Stimulated activated CD8-positive, alpha-beta memory T cell treated with anti-CD3 and anti-CD28 coated beads, Interleukin-15, amount 100 ng/mL, for 24 hours (primary cell): ENCODE results near the gene DMAC2.
"Not testable (repeated sequence)": the region's sequence is repeated elsewhere in the genome, so short reads cannot be mapped to it uniquely, and the experiment has no call there.

Experiments used
- DNase-seq: peaks from one replicate; pipeline ENCODE4 v3.0.0-alpha.2; 2020; ENCODE audit warnings: low read depth

DMAC2 gene

DNA sequence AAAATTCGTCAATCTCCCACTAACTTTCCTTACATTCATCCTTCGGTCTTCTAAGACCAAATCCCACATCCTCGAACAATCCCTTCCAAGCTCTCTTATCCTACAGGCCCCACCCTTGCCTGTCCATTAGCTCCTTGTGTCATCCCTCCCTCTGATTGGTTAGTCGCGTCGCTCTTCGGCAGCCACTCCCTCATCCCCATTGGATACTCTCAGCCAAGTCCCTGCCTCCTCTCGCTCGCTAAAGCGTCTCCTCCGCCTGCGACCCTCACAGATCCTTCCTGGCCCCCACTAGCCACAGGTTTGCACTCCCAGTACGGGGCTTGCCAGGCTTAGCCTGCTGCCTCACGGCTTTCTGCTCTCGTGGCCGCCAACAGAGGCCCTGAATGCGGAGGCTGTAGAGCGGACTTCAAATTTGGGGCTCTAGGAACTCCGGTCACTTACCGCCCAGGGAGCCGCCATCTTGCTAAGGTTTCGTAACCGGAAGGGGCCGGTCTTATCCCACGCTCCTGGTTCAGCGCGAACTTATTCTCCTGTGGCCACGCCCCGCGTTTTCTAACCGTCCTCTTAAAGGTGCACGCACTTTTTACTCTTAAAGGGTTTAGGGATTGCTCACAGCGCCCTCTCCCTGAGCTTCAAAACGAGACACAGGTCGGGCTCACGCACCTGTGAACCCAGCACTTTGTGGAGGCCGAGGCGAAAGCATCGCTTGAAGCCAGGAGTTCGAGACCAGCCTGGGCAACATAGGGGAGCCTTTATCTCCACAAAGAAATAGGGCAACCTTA lies at the start of gene DMAC2:
Gene DMAC2 (minus strand): TSS at position 472 of the 782 bp plus-strand sequence. CDS start 13 bp downstream, at position 459.
- DNase-seq = peak; percentile 64

DNA sequence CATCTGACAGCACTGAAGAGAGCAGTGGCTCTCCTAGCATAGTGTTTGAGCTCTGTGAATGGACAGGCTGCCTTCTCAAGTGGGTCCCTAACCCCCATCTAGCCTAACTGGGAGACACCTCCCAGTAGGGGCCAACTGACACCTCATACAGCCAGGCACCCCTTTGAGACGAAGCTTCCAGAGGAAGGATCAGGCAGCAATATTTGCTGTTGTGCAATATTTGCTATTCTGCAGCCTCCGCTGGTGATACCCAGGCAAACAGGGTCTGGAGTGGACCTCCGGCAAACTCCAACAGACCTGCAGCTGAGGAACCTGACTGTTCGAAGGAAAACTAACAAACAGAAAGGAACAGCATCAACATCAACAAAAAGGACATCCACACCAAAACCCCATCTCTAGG lies 47.2 kb upstream of the DMAC2 start:
- DNase-seq = not testable (repeated sequence)

DNA sequence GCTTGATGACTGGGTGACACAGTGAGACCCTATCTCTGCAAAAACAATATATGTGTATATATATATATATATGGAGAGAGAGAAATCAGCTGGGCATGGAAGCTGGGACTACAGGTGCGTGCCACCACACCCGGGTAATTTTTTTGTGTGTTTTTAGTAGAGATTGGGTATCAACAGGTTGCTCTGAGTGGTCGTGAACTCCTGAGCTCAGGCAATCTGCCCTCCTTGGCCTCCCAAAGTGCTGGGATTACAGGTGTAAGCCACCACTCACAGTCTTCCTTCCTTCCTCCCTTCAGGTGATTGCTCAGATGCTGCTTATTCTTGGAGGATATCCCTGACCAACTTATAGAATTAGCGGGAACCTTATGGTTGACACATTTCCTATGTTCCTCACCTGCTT lies 45.1 kb upstream of the DMAC2 start:
- no peak for DNase-seq

DNA sequence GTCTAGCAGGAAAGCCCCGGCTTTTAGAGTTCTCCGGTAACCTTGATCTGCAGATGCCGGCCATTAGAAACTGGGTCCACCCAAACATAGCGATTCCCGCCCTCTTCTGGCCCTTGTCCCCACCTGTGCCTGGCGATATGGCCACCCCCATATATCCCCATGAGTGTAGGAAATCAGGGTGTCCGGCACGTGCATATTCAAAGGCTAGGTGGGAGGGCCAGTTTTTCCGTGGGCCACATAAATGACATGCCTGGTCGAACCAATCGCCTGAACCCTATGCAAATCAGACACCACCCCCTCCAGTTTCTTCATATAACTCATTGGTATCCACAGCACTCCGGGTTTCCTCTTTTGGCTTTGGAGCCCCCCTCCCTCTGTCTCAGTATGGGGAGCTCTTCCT lies 40.6 kb upstream of the DMAC2 start:
- no peak for DNase-seq

DNA sequence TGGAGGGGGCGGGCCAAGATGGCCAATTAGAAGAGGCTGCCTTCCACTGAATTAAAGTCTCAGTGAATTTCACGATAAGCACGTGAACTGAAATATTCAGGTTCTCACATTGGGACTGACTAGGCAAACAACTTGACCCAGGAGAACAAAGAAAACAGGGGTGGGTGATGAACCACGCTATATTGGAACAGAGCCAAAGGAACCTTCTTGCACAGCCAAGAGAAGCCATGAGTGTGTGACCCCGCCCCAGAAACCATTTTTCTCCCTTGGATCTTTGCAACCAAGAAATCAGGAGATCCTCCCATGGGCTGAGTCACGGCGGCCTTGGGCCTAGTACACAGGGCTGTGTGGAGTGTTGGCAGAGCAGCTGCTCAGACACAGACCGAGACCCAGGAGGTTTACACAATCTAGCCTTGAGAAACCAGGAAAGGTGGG lies 40.1 kb upstream of the DMAC2 start:
- DNase-seq = no peak

DNA sequence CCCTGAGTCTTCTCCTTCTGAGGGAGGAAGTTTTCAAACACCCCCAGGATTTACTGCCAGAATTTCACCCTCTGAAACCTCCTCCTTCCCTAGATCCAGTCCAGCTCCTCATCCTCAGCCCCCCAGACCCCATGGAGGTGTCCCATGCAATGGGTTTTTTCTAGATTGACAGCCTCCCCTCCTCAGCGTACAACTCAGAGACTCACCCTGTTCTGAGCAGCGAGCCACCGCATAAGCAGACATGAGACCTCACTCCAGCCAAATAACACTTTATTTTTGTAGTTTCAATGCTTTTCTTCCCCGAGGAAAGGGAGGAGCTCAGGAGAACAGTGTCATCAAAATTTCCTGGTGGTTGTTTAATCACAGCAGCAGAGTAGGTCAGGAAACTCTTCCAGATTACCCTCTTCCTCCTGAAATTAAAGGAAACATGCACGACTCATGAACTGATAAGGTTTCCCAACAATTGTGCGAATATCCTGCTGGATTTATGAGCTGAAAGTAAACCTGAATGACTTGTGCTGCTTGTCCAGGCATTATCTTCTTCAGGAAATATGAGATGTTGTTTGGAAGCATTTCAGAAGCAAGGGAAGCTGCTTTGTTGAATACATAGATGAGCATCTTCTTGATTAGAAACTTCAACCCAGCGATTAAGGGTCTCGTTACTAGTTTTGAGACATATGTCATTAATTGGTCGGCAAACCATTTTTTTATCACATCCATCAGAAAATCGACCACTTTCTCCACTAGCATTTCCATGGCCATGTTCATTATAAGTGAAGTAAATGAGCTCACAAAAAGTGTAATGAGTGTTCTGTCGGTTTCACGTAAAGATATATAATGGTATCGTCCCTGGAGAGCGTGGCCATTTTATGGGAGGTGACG lies 39.4 kb upstream of the DMAC2 start:
- DNase-seq = no peak

DNA sequence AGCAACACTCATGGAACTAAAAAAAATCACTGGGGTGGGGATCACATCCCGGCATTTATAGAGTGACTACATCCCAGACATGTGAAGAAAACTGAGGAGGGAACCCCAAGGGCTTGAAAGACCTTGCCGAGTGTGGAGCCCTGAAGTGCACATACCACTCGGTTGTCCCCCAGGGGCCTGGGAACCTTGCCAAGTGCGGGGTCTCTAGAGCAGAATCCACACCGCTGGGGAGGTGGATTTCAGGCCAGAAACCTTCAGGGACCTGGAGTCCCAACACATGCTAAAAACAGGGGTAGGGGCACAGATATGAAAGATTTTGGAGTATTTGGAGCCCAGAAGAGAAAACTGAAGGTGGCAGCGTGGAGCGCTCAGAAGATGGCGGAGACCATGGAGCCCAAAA lies 38.5 kb upstream of the DMAC2 start:
- no peak for DNase-seq

DNA sequence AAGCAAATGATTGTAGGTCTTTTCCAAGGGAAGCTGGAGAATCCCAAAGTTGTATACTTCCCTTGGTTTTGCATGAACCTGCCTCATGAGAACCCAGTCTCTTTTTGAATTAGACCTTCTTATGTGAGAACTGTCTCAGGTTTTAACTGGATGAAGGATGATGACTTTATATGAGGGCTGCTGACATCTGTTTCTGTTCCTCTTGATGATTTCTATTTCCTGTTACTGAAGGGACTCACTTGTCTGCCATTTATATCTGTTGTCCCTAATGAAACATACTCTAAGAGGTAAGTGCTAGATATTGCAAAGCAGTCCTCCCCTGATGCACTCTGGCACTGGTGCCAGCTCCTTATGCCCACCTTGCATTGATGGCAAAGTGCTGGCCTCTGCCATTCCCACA lies 36.9 kb upstream of the DMAC2 start:
- no peak for DNase-seq

DNA sequence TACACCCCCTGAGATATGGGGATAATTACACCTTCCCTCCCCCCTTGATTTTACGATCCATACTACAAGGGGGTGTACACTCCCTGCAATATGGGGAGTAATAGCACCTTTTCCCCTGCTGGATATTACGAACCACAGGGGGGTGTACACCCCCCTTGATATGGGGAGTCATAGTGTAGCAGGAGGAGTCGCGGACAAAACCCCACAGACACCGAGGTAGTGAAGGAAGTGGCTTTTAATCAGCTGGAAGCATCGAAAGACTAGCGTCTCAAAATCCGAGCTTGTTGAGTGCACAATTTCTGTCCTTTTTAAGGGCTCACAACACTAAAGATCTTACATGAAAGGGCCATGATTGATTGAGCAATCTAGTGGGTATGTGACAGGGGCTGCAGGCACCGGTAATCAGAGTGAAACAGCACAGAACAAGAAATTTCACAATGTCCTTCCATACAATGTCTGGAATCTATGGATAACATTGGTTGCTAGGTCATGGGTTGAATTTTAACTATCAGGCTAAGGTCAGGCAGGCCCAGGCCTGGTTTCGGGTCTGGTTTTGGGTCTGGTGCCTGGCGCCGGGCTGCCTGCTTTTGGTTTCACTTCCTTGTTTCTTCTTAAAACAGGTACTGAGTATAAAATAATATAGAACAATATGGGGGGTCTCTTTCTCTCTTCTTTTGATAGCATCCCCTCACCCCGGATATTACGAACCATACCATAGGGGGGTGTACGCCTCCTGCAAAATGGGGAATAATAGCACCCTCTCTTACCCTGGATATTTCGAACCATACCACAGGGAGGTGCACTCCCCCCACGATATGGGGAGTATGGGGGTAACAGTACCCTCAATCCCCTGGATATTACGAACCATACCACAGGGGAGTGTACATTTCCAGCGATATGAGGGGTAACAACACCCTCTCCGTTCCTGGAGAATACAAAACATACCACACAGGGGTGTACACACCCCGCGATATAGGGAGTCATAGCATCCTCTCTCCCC lies 23.8 kb upstream of the DMAC2 start:
- DNase-seq = not testable (repeated sequence)

DNA sequence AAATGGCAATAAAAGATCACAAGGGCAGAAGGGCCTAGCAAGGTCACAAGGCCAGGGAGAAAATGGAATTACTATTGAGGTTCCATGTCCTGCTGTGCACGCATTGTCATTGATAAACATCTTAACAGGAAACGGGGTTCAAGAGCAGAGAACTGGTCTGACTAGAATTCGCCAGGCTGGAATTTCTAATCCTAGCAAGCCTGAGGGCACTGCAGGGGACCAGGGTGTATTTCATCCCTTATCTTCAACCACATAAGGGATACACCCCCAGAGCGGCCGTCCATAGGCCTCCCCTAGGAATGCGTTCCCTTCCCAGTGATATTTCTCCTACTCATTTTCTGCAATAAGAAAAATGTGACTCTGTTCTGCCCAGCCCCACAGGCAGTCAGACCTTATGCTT lies 22.8 kb upstream of the DMAC2 start:
- DNase-seq = no peak

DNA sequence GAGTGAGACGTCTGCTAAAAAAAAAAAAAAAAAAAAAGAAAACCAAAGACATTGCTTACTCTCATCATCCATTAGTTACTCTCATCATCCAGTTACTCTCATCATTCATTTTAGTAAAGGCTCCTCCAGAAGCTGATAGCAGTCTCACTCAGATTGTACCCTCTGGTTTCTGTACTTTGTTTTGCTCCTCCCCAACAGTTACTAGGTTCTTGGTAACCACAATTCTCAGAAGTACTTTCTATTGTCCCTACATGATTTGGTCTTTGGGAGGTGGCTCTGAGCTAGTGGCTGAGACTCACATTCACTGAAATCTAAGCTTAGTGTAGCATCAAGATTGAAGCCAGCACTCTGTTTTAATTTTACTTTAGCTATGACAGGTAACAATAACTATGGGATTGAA lies 17.5 kb upstream of the DMAC2 start:
- no peak for DNase-seq

DNA sequence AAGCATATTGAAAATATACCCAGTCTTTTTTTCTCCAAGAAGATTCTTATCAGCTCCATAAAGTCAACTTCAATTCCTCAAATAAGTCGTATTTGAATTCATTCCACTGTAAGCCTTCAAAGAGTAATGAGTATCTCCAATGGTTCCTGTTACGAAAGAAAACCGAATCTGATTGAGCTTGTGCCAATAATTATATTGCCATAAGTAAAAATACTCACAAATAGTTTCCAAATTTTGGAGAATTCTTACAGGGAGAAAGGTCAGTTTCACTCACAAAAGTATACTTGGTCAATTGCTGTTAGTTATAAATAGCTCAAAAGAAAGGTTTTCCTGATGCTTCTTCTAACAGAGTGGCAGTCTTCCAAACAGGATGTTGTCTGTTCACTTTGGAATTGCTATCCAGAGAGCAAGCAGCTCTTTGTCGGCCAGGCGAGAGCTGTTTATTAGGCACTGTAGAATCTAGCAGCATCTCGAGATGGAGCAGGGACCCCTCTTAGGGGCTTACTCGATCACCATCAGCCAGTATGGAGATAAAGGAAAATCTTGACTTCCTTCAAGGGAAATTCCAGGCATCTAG lies 16.7 kb upstream of the DMAC2 start:
- DNase-seq = no peak

DNA sequence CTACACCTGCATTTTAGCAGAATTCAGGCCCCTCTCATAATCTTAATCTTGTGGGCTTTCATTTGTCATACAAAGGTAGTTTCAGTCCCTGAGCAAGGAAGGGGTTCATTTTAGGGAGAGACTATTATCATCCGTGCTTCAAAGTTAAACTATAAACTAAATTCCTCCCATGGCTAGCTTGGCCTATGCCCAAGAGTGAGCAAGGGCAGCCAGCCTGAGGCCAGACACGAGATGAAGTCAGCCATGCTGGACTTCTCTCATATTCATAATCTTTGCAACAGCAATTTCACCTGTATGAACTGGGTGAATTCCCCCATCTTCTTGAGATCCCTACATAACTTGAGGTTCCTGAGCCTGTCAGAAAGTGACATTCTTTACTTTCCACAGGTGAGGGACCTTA lies 16.2 kb upstream of the DMAC2 start:
- no peak for DNase-seq

DNA sequence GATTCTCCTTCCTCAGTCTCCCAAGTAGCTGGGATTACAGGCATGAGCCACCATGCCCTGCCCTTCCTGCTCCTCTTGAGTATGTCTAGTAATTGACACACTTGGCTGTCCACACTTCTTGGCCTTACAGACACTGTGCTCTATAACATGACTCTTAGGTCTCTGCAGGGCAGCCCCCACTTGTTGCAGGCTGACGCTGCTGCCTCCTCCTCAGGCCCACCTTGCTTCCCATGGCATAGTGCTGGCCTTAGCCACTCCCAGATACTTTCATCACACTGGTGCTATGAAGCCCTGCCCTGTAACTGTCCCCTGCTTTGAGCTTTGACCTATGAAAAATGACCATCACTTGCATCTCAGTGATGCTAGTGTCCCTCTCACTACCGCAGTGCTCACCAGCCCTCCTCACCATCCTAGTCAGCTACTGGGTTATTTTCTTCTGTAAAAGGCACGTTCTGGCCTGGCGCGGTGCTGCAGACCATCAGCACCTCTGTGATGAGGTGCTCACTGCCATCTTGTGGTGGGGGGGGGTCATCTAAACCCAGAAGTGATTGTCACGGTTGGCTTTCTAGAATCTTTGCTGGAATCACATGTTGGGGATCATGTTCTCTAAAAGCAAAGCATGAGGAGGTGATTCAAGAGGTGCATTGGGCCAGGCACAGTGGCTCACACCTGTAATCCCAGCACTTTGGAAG lies 13.0 kb upstream of the DMAC2 start:
- no peak for DNase-seq

DNA sequence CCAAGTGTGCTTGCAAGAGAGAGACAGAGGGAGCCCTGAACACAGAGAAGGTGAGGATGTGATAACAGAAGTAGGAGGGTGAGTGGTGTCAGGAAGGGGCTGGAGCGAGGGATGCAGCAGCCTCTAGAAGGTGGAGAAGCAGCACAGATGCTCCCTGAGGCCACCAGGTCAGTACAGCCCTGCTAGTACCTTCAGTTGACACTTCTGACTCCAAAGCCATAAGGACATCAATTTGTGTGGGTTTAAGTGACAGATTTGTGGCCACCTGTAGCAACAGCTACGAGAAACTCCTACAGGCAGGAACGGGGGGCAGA lies 10.1 kb upstream of the DMAC2 start:
- no peak for DNase-seq

DNA sequence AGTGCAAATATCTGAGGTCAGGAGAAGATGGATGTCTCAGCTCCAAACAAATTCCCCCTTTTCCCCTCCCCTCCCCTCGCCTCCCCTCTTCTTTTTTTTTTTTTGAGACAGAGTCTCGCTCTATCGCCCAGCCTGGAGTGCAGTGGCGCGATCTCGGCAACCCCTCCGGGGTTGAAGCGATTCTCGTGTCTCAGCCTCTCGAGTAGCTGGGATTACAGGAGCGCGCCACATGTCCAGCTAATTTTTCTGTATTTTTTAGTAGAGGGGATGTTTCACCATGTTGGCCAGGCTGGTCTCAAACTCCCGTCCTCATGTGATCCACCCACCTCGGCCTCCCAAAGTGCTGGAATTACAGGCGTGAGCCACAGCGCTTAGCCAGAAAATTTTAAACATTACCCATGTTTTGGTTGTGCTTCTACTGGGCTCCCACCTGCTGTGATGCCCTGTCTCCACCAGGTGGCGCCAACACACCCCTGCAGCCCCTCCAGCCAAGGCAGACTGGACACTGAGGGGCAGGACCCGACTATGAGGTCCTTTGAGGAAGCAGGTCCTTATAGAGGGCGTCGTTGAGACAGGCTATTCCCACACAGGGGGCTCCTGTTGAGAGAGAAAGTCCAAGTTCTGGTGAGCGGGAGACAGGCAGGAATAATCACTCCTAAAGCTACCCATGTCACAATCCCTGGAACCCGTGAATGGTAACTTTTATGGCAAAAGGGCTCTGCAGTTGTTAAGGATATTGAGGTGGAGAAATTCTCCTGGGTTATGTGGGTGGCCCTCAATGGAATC lies 9.6 kb upstream of the DMAC2 start:
- DNase-seq = peak; percentile 57

DNA sequence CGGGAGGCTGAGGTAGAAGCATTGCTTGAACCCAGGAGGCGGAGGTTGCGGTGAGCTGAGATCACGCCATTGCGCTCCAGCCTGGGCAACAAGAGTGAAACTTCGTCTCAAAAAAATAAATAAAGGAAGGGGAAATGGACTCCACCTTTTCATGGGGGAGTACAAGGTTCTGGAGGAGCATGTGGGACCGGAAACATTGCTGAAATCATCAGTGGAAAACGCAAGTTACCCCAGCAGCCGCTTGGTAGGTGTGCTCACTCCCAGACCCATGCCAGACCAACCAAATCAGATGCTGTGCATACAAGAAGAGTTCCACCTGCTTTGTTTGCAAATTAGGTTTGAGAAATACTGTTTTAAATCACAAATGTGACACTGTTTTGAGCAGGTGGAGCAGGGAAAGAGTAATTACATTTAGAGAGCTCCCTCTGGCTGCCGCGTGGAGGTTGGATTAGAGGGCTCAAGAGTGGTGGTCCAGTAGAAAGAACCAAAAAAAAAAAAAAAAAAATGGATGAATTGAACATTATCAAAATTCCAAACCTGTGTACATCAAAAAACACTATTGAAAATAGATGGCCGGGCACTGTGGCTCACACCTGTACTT lies 8.1 kb upstream of the DMAC2 start:
- DNase-seq = no peak

DNA sequence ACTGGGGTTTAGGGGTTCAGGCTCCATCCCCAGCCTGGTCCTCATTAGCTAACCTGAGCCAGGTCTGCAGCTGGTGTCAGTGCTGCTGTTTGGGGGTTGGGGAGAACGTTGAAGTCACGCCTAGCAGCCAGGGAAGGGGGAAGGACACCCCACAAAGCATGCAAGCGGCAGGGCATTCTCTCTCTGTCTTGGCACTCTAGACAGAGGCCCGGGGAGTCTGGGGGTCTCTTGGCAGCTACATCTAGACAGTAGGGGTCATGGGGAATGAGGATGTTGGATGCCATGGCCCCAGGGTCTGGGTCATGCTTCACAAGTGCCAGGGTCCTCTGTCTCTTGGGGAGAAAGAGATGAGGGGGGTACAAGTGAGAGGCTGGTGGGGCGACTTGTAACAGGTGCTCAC lies 5.9 kb upstream of the DMAC2 start:
- DNase-seq = no peak

DNA sequence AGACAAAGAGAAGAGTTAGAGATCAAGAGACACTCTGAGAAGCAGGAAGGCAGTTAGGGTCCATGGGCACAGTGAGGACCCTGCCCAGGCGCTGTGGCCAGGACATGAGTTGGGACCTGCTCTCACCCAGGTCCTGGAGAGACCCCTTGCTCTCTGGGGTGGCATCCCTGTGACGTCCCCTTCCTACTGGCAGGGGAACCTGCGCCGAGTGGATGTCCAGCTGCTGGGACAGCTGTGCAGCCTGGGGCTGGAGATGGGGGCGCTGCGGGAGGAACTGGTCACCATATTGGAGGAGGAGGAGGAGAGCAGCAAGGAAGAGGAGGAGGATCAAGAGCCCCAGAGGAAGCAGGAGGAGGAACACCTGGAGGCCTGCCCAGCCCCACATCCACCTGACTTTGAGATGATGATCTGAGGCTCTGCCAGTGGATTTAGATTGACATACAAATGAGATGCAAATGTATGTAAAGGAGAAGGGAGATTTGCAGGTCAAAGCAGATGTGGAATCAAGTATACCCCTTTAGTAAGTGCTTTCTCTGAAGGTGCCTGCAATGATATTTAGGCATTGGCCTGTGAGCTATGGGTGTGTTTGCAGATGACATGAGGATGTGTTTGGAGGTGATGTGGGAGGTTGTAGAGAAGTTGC lies 4.2 kb upstream of the DMAC2 start:
- no peak for DNase-seq
